ENCODE results near the gene SLK.

SLK gene

DNA sequence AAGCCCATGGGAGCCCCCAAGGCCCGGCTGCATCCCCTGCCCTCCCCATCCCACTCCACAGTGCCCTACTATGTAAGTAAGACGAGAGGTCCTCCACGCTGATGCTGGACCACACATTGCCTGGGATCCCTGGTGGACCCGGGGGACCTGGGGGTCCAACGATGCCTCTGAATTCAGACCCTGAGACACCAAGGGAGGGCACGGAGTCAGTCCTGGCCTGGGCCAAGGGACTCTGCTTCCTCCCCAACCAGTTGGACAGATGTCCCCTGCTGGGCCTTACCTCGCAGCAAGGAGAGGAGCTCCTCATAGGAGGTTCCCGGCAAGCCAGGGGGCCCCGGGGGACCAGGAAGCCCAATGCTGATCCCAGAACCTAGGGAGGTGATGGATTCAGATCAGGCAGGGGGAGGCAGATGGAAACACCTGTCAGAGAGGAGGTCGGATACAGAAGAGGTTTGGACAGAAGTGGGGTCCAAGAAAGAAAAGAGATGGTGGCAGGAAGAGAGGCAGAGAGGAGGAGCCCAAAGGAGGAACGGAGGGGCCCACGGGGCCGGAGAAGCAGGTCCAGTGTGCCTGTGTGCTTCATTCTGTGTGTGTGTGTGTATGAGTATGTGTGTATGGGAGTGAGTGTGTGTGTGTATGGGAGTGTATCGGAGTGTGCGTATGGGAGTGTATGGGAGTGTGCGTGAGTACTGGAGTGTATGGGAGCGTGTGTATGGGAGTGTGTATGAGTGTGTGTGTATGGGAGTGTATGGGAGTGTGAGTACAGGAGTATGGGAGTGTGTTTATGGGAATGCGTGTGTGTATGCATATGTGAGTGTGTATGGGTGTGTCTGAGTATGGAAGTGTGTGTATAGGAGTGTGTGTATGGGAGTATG, 68.5 kb downstream of the SLK start:
- no peak for TF ChIP-seq ZNF274 (IDR thresholded peaks at IDR 0.05; ENCODE audit: low read depth, low read length)
- DNase-seq (ENCODE audit: low read depth, low spot score): no peak
- H3K4me1 ChIP-seq (ENCODE audit: insufficient read depth, insufficient read length): peaks cover 11% of the 10 kb centered on the region
- no peaks in the 10 kb centered on the region for H3K27me3 ChIP-seq (ENCODE audit: insufficient read depth, insufficient read length)
- no peaks in the 10 kb centered on the region for H3K36me3 ChIP-seq (ENCODE audit: insufficient read depth, insufficient read length, low read length)
- no peak overlapping the region for H3K9ac ChIP-seq (ENCODE audit: insufficient read length, low read depth)
- H3K4me3 ChIP-seq (ENCODE audit: insufficient read length, low read depth): no peak overlapping the region
- no peaks in the 10 kb centered on the region for H3K9me3 ChIP-seq (ENCODE audit: insufficient read depth, low read length)

GRCh38 chr10:104036069-104036384, 69.1 kb downstream of the SLK start:
- H3K9ac ChIP-seq (ENCODE audit: insufficient read length, low read depth): no peak overlapping the region
- H3K36me3 ChIP-seq (ENCODE audit: insufficient read depth, insufficient read length, low read length): no peaks in the 10 kb centered on the region
- TF ChIP-seq YY1 (IDR thresholded peaks at IDR 0.05; ENCODE audit: insufficient read depth, insufficient read length) (no peak), SUZ12 (IDR thresholded peaks at IDR 0.05; ENCODE audit: extremely low read depth, insufficient read depth, insufficient read length) (no peak), ZNF274 (IDR thresholded peaks at IDR 0.05; ENCODE audit: low read depth, low read length) (no peak)
- no peak for DNase-seq (ENCODE audit: low read depth, low spot score)
- H3K4me1 ChIP-seq (ENCODE audit: insufficient read depth, insufficient read length): peaks cover 11% of the 10 kb centered on the region
- H3K9me3 ChIP-seq (ENCODE audit: insufficient read depth, low read length): no peaks in the 10 kb centered on the region
- no peak overlapping the region for H3K4me3 ChIP-seq (ENCODE audit: insufficient read length, low read depth)
- H3K27me3 ChIP-seq (ENCODE audit: insufficient read depth, insufficient read length): no peaks in the 10 kb centered on the region

DNA sequence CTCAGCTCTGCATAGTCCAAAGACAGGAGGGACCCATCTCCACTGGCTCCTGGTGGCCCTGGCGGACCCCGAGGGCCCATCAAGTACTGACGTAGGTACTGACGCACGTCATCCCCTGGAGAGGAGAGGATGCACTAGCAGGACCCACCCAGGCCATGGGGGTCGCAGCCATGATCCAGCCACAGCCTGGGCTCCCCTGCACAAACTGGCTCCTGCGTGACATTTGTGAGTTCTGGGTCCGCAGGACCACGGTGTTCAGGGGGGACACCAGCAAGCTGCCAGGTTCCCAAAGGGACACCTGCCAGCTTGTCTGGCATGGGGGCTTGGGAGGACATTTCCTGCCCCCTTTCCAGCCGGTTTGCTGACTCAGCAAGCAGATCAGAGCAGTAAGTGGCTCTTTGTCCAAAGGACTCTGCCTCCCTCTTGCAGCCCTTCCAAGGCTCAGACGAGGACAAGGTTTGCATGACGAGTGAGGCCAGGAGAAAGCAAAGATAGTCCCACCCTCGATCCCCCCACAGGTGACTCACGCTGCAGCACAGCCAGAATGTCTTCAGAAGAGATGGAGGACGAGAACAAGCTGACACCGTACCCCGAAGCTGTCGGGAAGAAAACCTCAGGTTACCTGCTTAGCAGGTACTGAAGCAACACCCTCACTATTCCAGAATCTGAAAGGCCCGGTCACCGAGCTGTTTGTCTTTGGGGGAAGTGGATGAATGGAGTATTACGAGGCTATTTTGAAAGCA, 69.7 kb downstream of the SLK start:
- H3K4me3 ChIP-seq (ENCODE audit: insufficient read length, low read depth): no peak overlapping the region
- H3K9ac ChIP-seq (ENCODE audit: insufficient read length, low read depth): no peak overlapping the region
- TF ChIP-seq ZNF274 (IDR thresholded peaks at IDR 0.05; ENCODE audit: low read depth, low read length): no peak
- no peak for TF ChIP-seq SUZ12 (IDR thresholded peaks at IDR 0.05; ENCODE audit: extremely low read depth, insufficient read depth, insufficient read length)
- no peak for TF ChIP-seq YY1 (IDR thresholded peaks at IDR 0.05; ENCODE audit: insufficient read depth, insufficient read length)
- DNase-seq (ENCODE audit: low read depth, low spot score): no peak
- H3K36me3 ChIP-seq (ENCODE audit: insufficient read depth, insufficient read length, low read length): no peaks in the 10 kb centered on the region
- H3K4me1 ChIP-seq (ENCODE audit: insufficient read depth, insufficient read length): peaks cover 11% of the 10 kb centered on the region
- no peaks in the 10 kb centered on the region for H3K9me3 ChIP-seq (ENCODE audit: insufficient read depth, low read length)
- no peaks in the 10 kb centered on the region for H3K27me3 ChIP-seq (ENCODE audit: insufficient read depth, insufficient read length)

- no peak for DNase-seq (ENCODE audit: low read depth, low spot score)
- TF ChIP-seq ZNF274 (IDR thresholded peaks at IDR 0.05; ENCODE audit: low read depth, low read length): no peak
- TF ChIP-seq YY1 (IDR thresholded peaks at IDR 0.05; ENCODE audit: insufficient read depth, insufficient read length): no peak
- no peak for TF ChIP-seq SUZ12 (IDR thresholded peaks at IDR 0.05; ENCODE audit: extremely low read depth, insufficient read depth, insufficient read length)
- H3K4me1 ChIP-seq (ENCODE audit: insufficient read depth, insufficient read length): peaks cover 11% of the 10 kb centered on the region
- no peak overlapping the region for H3K9ac ChIP-seq (ENCODE audit: insufficient read length, low read depth)
- H3K9me3 ChIP-seq (ENCODE audit: insufficient read depth, low read length): no peaks in the 10 kb centered on the region
- H3K27me3 ChIP-seq (ENCODE audit: insufficient read depth, insufficient read length): no peaks in the 10 kb centered on the region
- no peak overlapping the region for H3K4me3 ChIP-seq (ENCODE audit: insufficient read length, low read depth)
- no peaks in the 10 kb centered on the region for H3K36me3 ChIP-seq (ENCODE audit: insufficient read depth, insufficient read length, low read length)
Observed at GRCh38 chr10:104037261-104037951, 70.5 kb downstream of the SLK start.

GRCh38 chr10:104038537-104038936, 71.6 kb downstream of the SLK start:
- no peaks in the 10 kb centered on the region for H3K27me3 ChIP-seq (ENCODE audit: insufficient read depth, insufficient read length)
- peaks cover 8% of the 10 kb centered on the region for H3K4me1 ChIP-seq (ENCODE audit: insufficient read depth, insufficient read length)
- H3K4me3 ChIP-seq (ENCODE audit: insufficient read length, low read depth): no peak overlapping the region
- TF ChIP-seq ZNF274 (IDR thresholded peaks at IDR 0.05; ENCODE audit: low read depth, low read length): no peak
- no peak for TF ChIP-seq YY1 (IDR thresholded peaks at IDR 0.05; ENCODE audit: insufficient read depth, insufficient read length)
- no peak for TF ChIP-seq SUZ12 (IDR thresholded peaks at IDR 0.05; ENCODE audit: extremely low read depth, insufficient read depth, insufficient read length)
- H3K9ac ChIP-seq (ENCODE audit: insufficient read length, low read depth): no peak overlapping the region
- no peaks in the 10 kb centered on the region for H3K9me3 ChIP-seq (ENCODE audit: insufficient read depth, low read length)
- H3K36me3 ChIP-seq (ENCODE audit: insufficient read depth, insufficient read length, low read length): no peaks in the 10 kb centered on the region
- DNase-seq (ENCODE audit: low read depth, low spot score): no peak

DNA sequence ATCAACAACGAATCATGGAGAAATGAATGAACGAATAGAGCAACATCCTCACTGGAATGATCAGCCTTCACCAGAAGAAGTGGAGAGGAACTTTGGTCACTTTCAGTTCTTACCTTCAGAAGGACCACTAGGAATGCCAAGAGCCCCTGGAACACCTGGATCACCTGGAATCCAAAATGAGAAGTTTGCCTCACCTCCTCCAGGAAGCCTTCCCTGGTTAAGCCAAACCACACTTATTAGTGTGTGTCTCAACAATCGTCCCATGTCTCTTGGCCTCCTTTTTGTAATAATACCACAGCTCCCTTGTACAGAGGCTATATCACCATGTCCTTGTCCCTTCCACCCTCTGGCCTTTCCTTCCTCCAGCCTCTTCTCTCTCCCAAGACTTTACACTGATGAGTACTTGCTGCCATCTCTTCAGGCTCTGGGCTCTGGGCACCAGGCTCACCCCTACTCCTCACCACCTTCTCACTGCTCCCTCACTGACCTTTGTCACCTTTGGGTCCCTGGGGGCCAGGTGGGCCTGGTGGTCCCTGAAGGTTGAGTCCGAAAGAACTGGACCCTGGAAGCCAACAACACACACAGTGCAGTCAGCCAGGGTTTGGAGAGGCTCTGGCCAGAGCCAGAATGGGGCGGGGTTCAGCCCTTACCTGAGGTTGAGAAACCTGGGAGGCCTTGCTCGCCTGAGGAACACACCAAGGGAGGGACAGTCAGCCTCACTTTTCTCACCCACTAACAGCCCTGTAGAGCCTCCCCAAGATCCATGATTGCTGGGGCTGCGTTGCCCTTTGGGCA, 72.2 kb downstream of the SLK start:
- H3K4me3 ChIP-seq (ENCODE audit: insufficient read length, low read depth): no peak overlapping the region
- no peaks in the 10 kb centered on the region for H3K27me3 ChIP-seq (ENCODE audit: insufficient read depth, insufficient read length)
- no peak overlapping the region for H3K9ac ChIP-seq (ENCODE audit: insufficient read length, low read depth)
- H3K36me3 ChIP-seq (ENCODE audit: insufficient read depth, insufficient read length, low read length): no peaks in the 10 kb centered on the region
- TF ChIP-seq ZNF274 (IDR thresholded peaks at IDR 0.05; ENCODE audit: low read depth, low read length): no peak
- no peak for TF ChIP-seq YY1 (IDR thresholded peaks at IDR 0.05; ENCODE audit: insufficient read depth, insufficient read length)
- no peak for TF ChIP-seq SUZ12 (IDR thresholded peaks at IDR 0.05; ENCODE audit: extremely low read depth, insufficient read depth, insufficient read length)
- DNase-seq (ENCODE audit: low read depth, low spot score): no peak
- no peaks in the 10 kb centered on the region for H3K9me3 ChIP-seq (ENCODE audit: insufficient read depth, low read length)
- peaks cover 5% of the 10 kb centered on the region for H3K4me1 ChIP-seq (ENCODE audit: insufficient read depth, insufficient read length)
